Astrocyte (in vitro differentiated cells and primary cell): ENCODE data around the gene SCAPER. TPM values are rescaled to one million over a fixed set of nuclear protein-coding genes. Genes with fewer than 3 reads are reported as not detected.
A peak's percentile ranks its signal among the peaks of the same experiment; 100 is the strongest.

ENCODE experiments used
- DNase-seq: peaks from one replicate; pipeline ENCODE4 v3.0.0-alpha.2; 2010; ENCODE audit warnings: low read depth
- FAIRE-seq: peaks from 2 replicates; lab custom pipeline; 2011; peaks lifted over from hg19 to GRCh38; lab: Jason Lieb, UNC
- H2AFZ ChIP-seq: 2 replicates; pipeline ENCODE4 v1.6.0; 2012; ENCODE audit warnings: low read depth, low read length, inconsistent platforms
- H3K27ac ChIP-seq: 2 replicates; pipeline ENCODE4 v1.5.1; 2011; ENCODE audit warnings: low read depth, low read length, inconsistent platforms
- H3K27me3 ChIP-seq: 2 replicates; pipeline ENCODE4 v1.6.0; 2011; ENCODE audit warnings: low read length, inconsistent platforms; ENCODE audit not compliant: insufficient read depth
- H3K36me3 ChIP-seq: 2 replicates; pipeline ENCODE4 v1.5.1; 2011; ENCODE audit warnings: low read length, inconsistent platforms; ENCODE audit not compliant: insufficient read depth
- H3K4me1 ChIP-seq: 2 replicates; pipeline ENCODE4 v1.5.1; 2011; ENCODE audit warnings: low read length, inconsistent platforms; ENCODE audit not compliant: insufficient read depth
- H3K4me2 ChIP-seq: 2 replicates; pipeline ENCODE4 v1.6.0; 2012; ENCODE audit warnings: low read length, inconsistent platforms
- H3K4me3 ChIP-seq: 2 replicates; pipeline ENCODE4 v1.5.1; 2011; ENCODE audit warnings: low read depth, mild to moderate bottlenecking, low read length, inconsistent platforms; ENCODE audit not compliant: insufficient read depth
- H3K79me2 ChIP-seq: 2 replicates; pipeline ENCODE4 v1.6.0; 2012; ENCODE audit warnings: mild to moderate bottlenecking, low read length, inconsistent platforms; ENCODE audit not compliant: insufficient read depth
- H3K9ac ChIP-seq: 2 replicates; pipeline ENCODE4 v1.6.0; 2012; ENCODE audit warnings: mild to moderate bottlenecking, low read length, inconsistent platforms
- H3K9me3 ChIP-seq: 2 replicates; pipeline ENCODE4 v1.5.1; 2012; ENCODE audit warnings: low read depth, mild to moderate bottlenecking, low read length, inconsistent platforms; ENCODE audit not compliant: insufficient read depth
- H4K20me1 ChIP-seq: 2 replicates; pipeline ENCODE4 v1.6.0; 2012; ENCODE audit warnings: low read length, inconsistent platforms; ENCODE audit not compliant: insufficient read depth
- H3K27ac Mint-ChIP-seq: one replicate; pipeline ENCODE4 v1.8.0; 2021; ENCODE audit warnings: mild to moderate bottlenecking, mixed read lengths; ENCODE audit not compliant: unreplicated experiment
- H3K27me3 Mint-ChIP-seq: one replicate; pipeline ENCODE4 v1.8.0; 2021; ENCODE audit warnings: low read depth, mixed read lengths; ENCODE audit not compliant: unreplicated experiment
- H3K36me3 Mint-ChIP-seq: one replicate; pipeline ENCODE4 v1.8.0; 2021; ENCODE audit warnings: low read depth, mixed read lengths; ENCODE audit not compliant: unreplicated experiment
- H3K4me1 Mint-ChIP-seq: one replicate; pipeline ENCODE4 v1.8.0; 2021; ENCODE audit warnings: low read depth, mixed read lengths; ENCODE audit not compliant: unreplicated experiment
- H3K4me3 Mint-ChIP-seq: one replicate; pipeline ENCODE4 v1.8.0; 2021; ENCODE audit warnings: mild to moderate bottlenecking, moderate library complexity, mixed read lengths; ENCODE audit not compliant: unreplicated experiment
- H3K9me3 Mint-ChIP-seq: one replicate; pipeline ENCODE4 v1.8.0; 2021; ENCODE audit warnings: mild to moderate bottlenecking, mixed read lengths; ENCODE audit not compliant: unreplicated experiment
- CTCF ChIP-seq: IDR thresholded peaks from 2 replicates; pipeline ENCODE4 v1.5.1; 2011; ENCODE audit warnings: low read depth, mild to moderate bottlenecking, inconsistent platforms, low read length, moderate library complexity; ENCODE audit not compliant: insufficient read depth
- EZH2 ChIP-seq: IDR thresholded peaks from 2 replicates; pipeline ENCODE4 v1.6.1; 2012; ENCODE audit warnings: mild to moderate bottlenecking, low read length, inconsistent platforms; ENCODE audit not compliant: insufficient read depth
- total RNA-seq: library from RNA; stranded (reverse); gene quantifications from 2 replicates; pipeline ENCODE4 v1.2.1, GENCODE V29; 2021

Gene SCAPER
- total RNA-seq, 1 donor from 2014 or later = 8.6 TPM

GRCh38 chr15:76642671-76643070 lies 262.5 kb downstream of the SCAPER start:
- no peak for TF ChIP-seq EZH2
- peak; percentile 5 for TF ChIP-seq CTCF
- peaks cover 1% of the 10 kb centered on the region for H3K9me3 Mint-ChIP-seq
- no peaks in the 10 kb centered on the region for H3K27me3 ChIP-seq
- no peak overlapping the region for H3K9ac ChIP-seq
- H3K4me3 ChIP-seq = no peak overlapping the region
- H3K4me1 Mint-ChIP-seq = no peaks in the 10 kb centered on the region
- DNase-seq = no peak
- no peak overlapping the region for H3K4me3 Mint-ChIP-seq
- H3K4me2 ChIP-seq = no peak overlapping the region
- no peaks in the 10 kb centered on the region for H4K20me1 ChIP-seq
- no peak overlapping the region for H2AFZ ChIP-seq
- no peaks in the 10 kb centered on the region for H3K79me2 ChIP-seq
- H3K27ac Mint-ChIP-seq = no peak overlapping the region
- H3K27me3 Mint-ChIP-seq = no peaks in the 10 kb centered on the region
- no peaks in the 10 kb centered on the region for H3K36me3 ChIP-seq
- H3K9me3 ChIP-seq = no peaks in the 10 kb centered on the region
- H3K4me1 ChIP-seq = no peaks in the 10 kb centered on the region
- H3K36me3 Mint-ChIP-seq = no peaks in the 10 kb centered on the region
- H3K27ac ChIP-seq = no peak overlapping the region
- FAIRE-seq = no peak

- H3K9ac ChIP-seq = no peak overlapping the region
- Mint-ChIP-seq H3K36me3 (peaks cover 2% of the 10 kb centered on the region), H3K9me3 (peaks cover 9% of the 10 kb centered on the region), H3K27me3 (no peaks in the 10 kb centered on the region), H3K4me1 (no peaks in the 10 kb centered on the region), H3K4me3 (no peak overlapping the region), H3K27ac (no peak overlapping the region)
- no peak overlapping the region for H3K27ac ChIP-seq
- no peaks in the 10 kb centered on the region for H3K27me3 ChIP-seq
- H3K4me3 ChIP-seq = no peak overlapping the region
- H4K20me1 ChIP-seq = no peaks in the 10 kb centered on the region
- H3K4me2 ChIP-seq = no peak overlapping the region
- H3K4me1 ChIP-seq = no peaks in the 10 kb centered on the region
- TF ChIP-seq EZH2 (no peak), CTCF (no peak)
- no peaks in the 10 kb centered on the region for H3K9me3 ChIP-seq
- DNase-seq (no peak), FAIRE-seq (no peak)
- no peak overlapping the region for H2AFZ ChIP-seq
- no peaks in the 10 kb centered on the region for H3K79me2 ChIP-seq
- no peaks in the 10 kb centered on the region for H3K36me3 ChIP-seq
Measured at GRCh38 chr15:76637166-76637565, 268.0 kb downstream of the SCAPER start.

GRCh38 chr15:76636059-76636458 lies 269.1 kb downstream of the SCAPER start:
- no peak overlapping the region for H3K4me3 Mint-ChIP-seq

More at GRCh38 chr15:76636059-76636458, 269.1 kb downstream of the SCAPER start:
- Mint-ChIP-seq H3K36me3 (peaks cover 2% of the 10 kb centered on the region), H3K9me3 (peaks cover 9% of the 10 kb centered on the region), H3K27ac (no peak overlapping the region), H3K4me1 (no peaks in the 10 kb centered on the region), H3K27me3 (no peaks in the 10 kb centered on the region)
- TF ChIP-seq EZH2 (no peak), CTCF (no peak)
- FAIRE-seq (no peak), DNase-seq (no peak)
- Histone ChIP-seq H3K27ac (no peak overlapping the region), H2AFZ (no peak overlapping the region), H3K79me2 (no peaks in the 10 kb centered on the region), H3K9me3 (no peaks in the 10 kb centered on the region), H3K4me1 (no peaks in the 10 kb centered on the region), H3K4me2 (no peak overlapping the region), H3K27me3 (no peaks in the 10 kb centered on the region), H3K9ac (no peak overlapping the region), H3K4me3 (no peak overlapping the region), H4K20me1 (no peaks in the 10 kb centered on the region), H3K36me3 (no peaks in the 10 kb centered on the region)
